SJSA1 (cell line): ENCODE data around the gene MS4A7. TPM values are rescaled to one million over a fixed set of nuclear protein-coding genes. Genes with fewer than 3 reads are reported as not detected.
"Not testable (repeated sequence)": the region's sequence is repeated elsewhere in the genome, so short reads cannot be mapped to it uniquely, and the experiment has no call there.

Experiments
- DNase-seq, 2 experiments: peaks; one replicate each; pipeline ENCODE4 v3.0.0-alpha.2; 2015 to 2020; ENCODE audit warnings: low spot score in 2 of 2, low read depth in 1 of 2
- H3K27ac ChIP-seq: fragments of 250-450 bp; sonication (Bioruptor Pico); 2 replicates; pipeline ENCODE4 v1.5.1; 2020; ENCODE audit warnings: mild to moderate bottlenecking, moderate library complexity
- H3K27me3 ChIP-seq: fragments of 250-450 bp; sonication (Bioruptor Pico); replicated peaks from 2 replicates; pipeline ENCODE4 v1.5.1; 2020; ENCODE audit warnings: mild to moderate bottlenecking, moderate library complexity
- H3K36me3 ChIP-seq: fragments of 250-450 bp; sonication (Bioruptor Pico); 2 replicates; pipeline ENCODE4 v1.5.1; 2020; ENCODE audit warnings: mild to moderate bottlenecking
- H3K4me1 ChIP-seq: fragments of 250-450 bp; sonication (Bioruptor Pico); replicated peaks from 2 replicates; pipeline ENCODE4 v1.6.1; 2021; ENCODE audit warnings: mild to moderate bottlenecking
- H3K4me3 ChIP-seq: fragments of 250-450 bp; sonication (Bioruptor Pico); 2 replicates; pipeline ENCODE4 v1.5.1; 2020; ENCODE audit warnings: mild to moderate bottlenecking
- H3K9me3 ChIP-seq: fragments of 250-450 bp; sonication (Bioruptor Pico); replicated peaks from 2 replicates; pipeline ENCODE4 v1.5.1; 2020; ENCODE audit warnings: mild to moderate bottlenecking
- total RNA-seq: library from RNA; depleted of rRNA; stranded (reverse); fragments of >200 nt; shearing (Covaris generic); gene quantifications from 2 replicates; pipeline ENCODE4 v1.2.3, GENCODE V29; 2014

MS4A7 gene
- total RNA-seq, 1 experiment from 2014 or later = not detected

DNA sequence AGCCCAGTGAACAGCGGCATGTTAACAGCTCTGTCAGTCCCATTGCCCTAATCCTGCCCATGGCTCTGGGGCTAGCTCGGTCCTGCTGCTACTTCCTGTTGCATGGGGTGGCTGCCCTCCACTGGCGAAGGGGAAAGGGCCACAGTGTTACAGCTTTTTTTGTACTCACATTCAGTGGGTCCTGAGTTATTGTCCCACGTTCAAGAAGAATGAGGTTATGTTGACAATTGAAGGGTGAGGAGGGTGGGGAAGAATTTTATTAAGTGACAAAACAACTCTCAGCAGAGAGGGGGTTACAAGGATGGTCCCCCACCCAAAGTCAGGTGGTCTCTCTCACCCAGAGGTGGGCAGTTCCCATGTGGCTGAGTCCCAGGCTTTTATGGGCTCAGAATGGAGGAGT, 17.7 kb upstream of the MS4A7 start:
- no peak overlapping the region for H3K4me3 ChIP-seq
- no peaks in the 10 kb centered on the region for H3K36me3 ChIP-seq
- no peaks in the 10 kb centered on the region for H3K9me3 ChIP-seq
- H3K27me3 ChIP-seq = peaks cover 15% of the 10 kb centered on the region
- H3K27ac ChIP-seq = no peak overlapping the region
- no peaks in the 10 kb centered on the region for H3K4me1 ChIP-seq
- DNase-seq = no peak

- DNase-seq = no peak
- no peaks in the 10 kb centered on the region for H3K4me1 ChIP-seq
- H3K9me3 ChIP-seq = no peaks in the 10 kb centered on the region
- no peaks in the 10 kb centered on the region for H3K36me3 ChIP-seq
- peaks cover 15% of the 10 kb centered on the region for H3K27me3 ChIP-seq
- H3K4me3 ChIP-seq = no peak overlapping the region
- no peak overlapping the region for H3K27ac ChIP-seq
Measured at GRCh38 chr11:60362241-60362640, 16.1 kb upstream of the MS4A7 start.

DNA sequence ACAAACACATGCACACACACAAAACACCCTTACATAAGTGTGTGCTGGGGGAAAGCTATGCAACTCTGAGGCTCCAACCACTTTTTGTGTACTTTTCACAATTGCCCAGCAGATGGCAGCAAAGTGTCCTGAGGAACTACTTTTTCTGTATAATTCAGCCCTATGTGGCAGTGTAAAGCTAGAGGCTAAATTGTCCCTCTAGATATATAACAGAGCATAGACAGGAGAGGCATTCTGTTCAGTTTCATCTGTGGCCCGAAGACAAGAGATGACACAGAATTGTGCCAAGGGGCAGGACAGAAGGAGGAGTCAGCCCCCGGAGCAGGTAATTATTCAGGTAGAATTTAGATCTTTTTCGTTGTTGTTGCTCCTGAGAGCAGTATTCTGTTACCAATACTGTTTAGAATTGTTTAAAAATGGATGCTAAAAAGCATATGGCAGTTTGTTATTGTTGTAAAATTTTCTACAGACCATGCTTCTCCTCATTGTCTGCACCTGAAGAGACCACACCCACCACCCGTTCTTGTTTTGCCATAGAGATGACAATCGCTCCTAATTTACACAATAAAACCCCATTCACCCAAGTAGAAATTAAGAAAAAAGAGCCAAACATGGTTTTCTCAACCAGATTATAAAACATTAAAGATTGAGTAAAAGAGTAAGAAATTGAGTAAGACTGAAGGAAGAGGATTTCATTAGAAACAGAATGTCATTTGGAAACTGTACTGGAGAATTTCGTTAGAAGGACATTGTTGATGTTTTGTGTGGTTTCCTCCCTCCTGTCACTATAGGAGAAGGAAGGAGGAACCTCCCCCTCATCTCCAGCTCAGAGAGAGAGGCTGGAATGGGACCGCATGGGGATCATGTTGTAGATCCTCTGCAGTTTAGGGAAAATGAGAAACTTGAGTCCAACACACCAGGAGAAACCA, 14.5 kb upstream of the MS4A7 start:
- Histone ChIP-seq H3K9me3 (no peaks in the 10 kb centered on the region), H3K4me1 (no peaks in the 10 kb centered on the region), H3K27ac (no peak overlapping the region), H3K4me3 (no peak overlapping the region), H3K27me3 (peaks cover 15% of the 10 kb centered on the region), H3K36me3 (no peaks in the 10 kb centered on the region)
- DNase-seq = peak; percentile 64 to 69

DNA sequence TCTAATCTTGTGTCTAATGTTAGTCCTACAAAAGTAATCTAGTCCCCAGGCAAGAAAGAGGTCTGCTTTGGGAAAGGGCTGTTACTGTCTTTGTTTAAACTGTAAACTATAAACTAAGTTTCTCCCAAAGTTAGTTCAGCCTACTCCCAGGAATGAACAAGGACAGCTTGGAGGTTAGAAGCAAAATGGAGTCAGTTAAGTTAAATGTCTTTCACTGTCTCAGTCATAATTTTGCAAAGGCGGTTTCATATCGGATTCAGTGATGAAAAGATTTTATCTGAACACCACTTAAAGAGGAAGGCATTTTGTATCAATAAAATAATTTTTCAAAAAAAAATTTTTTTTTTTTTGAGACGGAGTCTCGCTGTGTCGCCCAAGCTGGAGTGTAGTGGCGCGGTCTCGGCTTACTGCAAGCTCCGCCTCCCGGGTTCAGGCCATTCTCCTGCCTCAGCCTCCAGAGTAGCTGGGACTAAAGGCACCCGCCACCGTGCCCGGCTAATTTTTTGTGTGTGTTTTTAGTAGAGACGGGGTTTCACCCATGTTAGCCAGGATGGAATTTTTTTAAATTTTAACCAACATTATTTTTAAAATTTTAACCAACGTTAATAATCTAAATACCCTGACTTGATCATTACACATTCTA, 11.9 kb upstream of the MS4A7 start:
- Histone ChIP-seq H3K4me1 (peaks cover 12% of the 10 kb centered on the region), H3K27me3 (peaks cover 15% of the 10 kb centered on the region)
- not testable (repeated sequence) for H3K4me3 ChIP-seq, H3K27ac ChIP-seq, H3K36me3 ChIP-seq, H3K9me3 ChIP-seq
- peak in 1 of 2 experiments; percentile 19 for DNase-seq

DNA sequence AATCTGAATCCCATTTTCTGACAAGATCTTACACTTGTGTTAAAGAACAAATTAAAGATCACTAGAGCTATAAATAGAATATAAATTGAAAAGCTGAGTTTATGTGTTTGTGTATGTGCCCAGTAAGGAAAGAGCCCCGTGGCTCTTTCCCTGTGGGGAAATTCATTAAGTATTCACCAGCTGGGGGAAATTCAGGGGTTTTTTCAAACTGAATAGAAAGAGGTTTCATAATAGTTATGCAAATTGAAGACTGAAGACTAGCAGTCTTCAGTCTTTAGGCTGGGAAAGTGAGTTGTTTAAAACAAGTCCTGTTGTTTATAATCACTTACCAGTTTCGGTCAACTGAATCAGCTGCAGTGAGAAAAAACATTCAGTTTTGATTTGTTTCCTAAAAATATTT, 11.3 kb upstream of the MS4A7 start:
- Histone ChIP-seq H3K9me3 (no peaks in the 10 kb centered on the region), H3K27me3 (peaks cover 15% of the 10 kb centered on the region), H3K4me1 (peaks cover 14% of the 10 kb centered on the region), H3K36me3 (no peaks in the 10 kb centered on the region), H3K4me3 (no peak overlapping the region), H3K27ac (no peak overlapping the region)
- no peak for DNase-seq

DNA sequence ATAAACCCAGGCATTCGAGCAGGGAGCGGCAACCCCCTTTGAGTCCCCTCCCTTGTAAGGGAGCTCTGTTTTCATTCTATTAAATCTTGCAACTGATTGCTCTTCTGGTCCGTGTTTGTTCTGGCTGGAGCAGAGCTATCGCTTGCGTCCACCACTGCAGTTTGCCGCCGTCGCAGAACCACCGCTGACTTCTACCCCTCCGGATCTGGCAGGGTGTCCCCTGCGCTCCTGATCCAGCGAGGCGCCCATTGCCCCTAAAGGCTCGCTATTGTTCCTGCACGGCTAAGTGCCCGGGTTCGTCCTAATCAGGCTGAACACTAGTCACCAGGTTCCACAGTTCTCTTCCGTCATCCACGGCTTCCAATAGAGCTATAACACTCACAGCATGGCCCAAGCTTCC, 10.4 kb upstream of the MS4A7 start:
- H3K27me3 ChIP-seq = peaks cover 15% of the 10 kb centered on the region
- no peaks in the 10 kb centered on the region for H3K9me3 ChIP-seq
- peaks cover 14% of the 10 kb centered on the region for H3K4me1 ChIP-seq
- no peaks in the 10 kb centered on the region for H3K36me3 ChIP-seq
- no peak overlapping the region for H3K4me3 ChIP-seq
- no peak overlapping the region for H3K27ac ChIP-seq
- peak in 1 of 2 experiments; percentile 38 for DNase-seq

- Histone ChIP-seq H3K4me3 (no peak overlapping the region), H3K36me3 (no peaks in the 10 kb centered on the region), H3K27me3 (no peaks in the 10 kb centered on the region), H3K27ac (no peak overlapping the region), H3K9me3 (no peaks in the 10 kb centered on the region), H3K4me1 (peaks cover 14% of the 10 kb centered on the region)
- no peak for DNase-seq
Measured at GRCh38 chr11:60370252-60370810, 8.0 kb upstream of the MS4A7 start.

DNA sequence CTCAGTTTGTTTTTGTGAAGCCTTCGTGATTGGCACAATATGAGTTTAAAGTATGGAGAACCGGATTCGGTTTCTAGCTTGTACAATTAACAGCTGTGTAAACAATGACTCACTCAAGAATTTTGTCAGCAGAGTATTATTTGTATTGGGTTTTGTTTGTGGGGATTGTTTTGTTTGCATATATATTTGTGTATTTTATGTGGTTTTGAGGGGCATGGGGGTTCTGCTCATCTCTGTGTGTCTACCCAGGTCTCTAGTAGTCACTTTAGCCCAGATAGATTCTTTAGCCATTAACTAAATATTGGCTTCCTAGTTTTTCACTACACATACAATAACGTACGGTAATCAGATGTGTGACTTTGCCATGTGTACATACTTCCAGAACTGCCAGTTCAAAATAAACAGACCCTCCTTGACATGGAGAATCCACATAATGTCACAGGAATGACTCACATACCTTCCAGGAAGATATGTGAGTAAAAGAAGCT, 7.5 kb upstream of the MS4A7 start:
- peaks cover 14% of the 10 kb centered on the region for H3K4me1 ChIP-seq
- H3K27me3 ChIP-seq = no peaks in the 10 kb centered on the region
- H3K9me3 ChIP-seq = no peaks in the 10 kb centered on the region
- H3K4me3 ChIP-seq = no peak overlapping the region
- no peak overlapping the region for H3K27ac ChIP-seq
- DNase-seq = peak in 1 of 2 experiments; percentile 91
- H3K36me3 ChIP-seq = no peaks in the 10 kb centered on the region

GRCh38 chr11:60371386-60371785, 6.9 kb upstream of the MS4A7 start:
- H3K27me3 ChIP-seq = no peaks in the 10 kb centered on the region
- H3K4me1 ChIP-seq = peaks cover 14% of the 10 kb centered on the region
- H3K27ac ChIP-seq = no peak overlapping the region
- DNase-seq = no peak
- H3K9me3 ChIP-seq = no peaks in the 10 kb centered on the region
- no peaks in the 10 kb centered on the region for H3K36me3 ChIP-seq
- no peak overlapping the region for H3K4me3 ChIP-seq

GRCh38 chr11:60371854-60372253, 6.5 kb upstream of the MS4A7 start:
- no peak for DNase-seq
- H3K4me3 ChIP-seq = no peak overlapping the region
- H3K36me3 ChIP-seq = no peaks in the 10 kb centered on the region
- H3K27me3 ChIP-seq = no peaks in the 10 kb centered on the region
- no peak overlapping the region for H3K27ac ChIP-seq
- H3K9me3 ChIP-seq = no peaks in the 10 kb centered on the region
- peaks cover 14% of the 10 kb centered on the region for H3K4me1 ChIP-seq

DNA sequence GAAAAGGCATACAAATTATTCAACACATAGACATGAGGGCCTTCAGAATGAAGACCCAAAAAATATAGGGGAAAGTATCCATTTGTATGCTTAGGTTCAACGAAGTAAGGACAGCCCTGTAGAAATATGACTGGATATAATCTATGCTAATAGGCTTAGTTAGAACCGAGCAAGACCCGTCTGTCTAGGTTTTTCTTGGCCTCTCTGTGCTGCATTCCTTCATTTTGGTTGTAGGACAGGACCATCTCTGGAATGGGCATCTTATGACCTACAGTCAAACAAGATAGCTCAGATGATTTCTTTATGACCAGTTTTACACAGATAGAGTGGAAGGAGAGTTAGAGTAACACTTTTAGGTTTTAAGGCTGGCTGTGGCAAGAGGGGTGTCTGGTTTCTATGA, 5.6 kb upstream of the MS4A7 start:
- H3K9me3 ChIP-seq = no peaks in the 10 kb centered on the region
- H3K4me1 ChIP-seq = peaks cover 14% of the 10 kb centered on the region
- no peak overlapping the region for H3K4me3 ChIP-seq
- DNase-seq = no peak
- no peaks in the 10 kb centered on the region for H3K36me3 ChIP-seq
- H3K27ac ChIP-seq = no peak overlapping the region
- no peaks in the 10 kb centered on the region for H3K27me3 ChIP-seq

DNA sequence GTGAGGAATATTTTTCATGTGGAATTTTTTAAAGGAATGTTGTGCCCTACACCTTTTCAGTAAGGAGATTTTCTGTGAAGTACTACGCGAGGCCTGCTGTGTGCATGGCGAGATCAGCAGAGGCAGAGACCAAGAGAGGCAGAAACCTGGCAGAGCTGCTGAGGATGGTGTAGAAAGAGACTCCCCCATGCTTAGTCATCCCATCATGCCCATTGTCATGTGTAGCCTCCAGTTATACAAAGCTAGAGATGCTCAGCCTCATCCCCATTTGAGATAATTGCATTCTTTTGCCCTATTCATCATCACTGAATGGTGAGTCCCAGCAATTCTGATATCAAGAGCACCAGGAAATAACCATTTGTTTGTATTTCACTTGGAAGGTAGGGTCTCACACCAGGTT, 3.0 kb upstream of the MS4A7 start:
- H3K27ac ChIP-seq = no peak overlapping the region
- DNase-seq = no peak
- H3K9me3 ChIP-seq = no peaks in the 10 kb centered on the region
- H3K27me3 ChIP-seq = peaks cover 7% of the 10 kb centered on the region; the same call in 1 of the 2 replicates
- H3K4me1 ChIP-seq = peaks cover 13% of the 10 kb centered on the region
- H3K36me3 ChIP-seq = no peaks in the 10 kb centered on the region
- no peak overlapping the region for H3K4me3 ChIP-seq

DNA sequence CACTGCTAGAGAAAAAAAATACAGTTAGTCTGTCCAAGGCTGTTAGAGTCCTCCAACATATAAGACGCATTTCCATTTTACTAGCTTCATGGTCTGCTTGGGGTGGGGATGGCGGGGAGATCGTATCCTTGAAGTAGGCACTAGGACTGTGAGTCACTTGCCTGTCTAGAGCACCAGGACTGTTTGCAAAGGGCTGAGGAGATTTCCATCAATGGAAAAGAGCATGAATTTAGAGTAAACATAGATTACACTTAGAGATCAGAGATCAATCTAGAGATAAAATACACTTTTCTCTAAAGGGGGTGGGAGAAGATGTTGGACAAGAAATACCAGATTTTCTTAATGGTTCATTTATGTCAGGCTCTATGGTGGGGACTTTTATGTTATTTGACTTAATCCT, 1.7 kb upstream of the MS4A7 start:
- no peak overlapping the region for H3K27ac ChIP-seq
- H3K4me1 ChIP-seq = no peaks in the 10 kb centered on the region; the same call in 1 of the 2 replicates
- no peaks in the 10 kb centered on the region for H3K9me3 ChIP-seq
- H3K4me3 ChIP-seq = no peak overlapping the region
- no peaks in the 10 kb centered on the region for H3K36me3 ChIP-seq
- DNase-seq = no peak
- H3K27me3 ChIP-seq = peaks cover 10% of the 10 kb centered on the region; the same call in 1 of the 2 replicates
